GM19238 (cell line): ENCODE measurements around the gene AMBRA1.

Experiments
- DNase-seq: peaks from one replicate; pipeline ENCODE4 v3.0.0; 2011; ENCODE audit warnings: low spot score; ENCODE audit not compliant: insufficient read length

AMBRA1 gene

DNA sequence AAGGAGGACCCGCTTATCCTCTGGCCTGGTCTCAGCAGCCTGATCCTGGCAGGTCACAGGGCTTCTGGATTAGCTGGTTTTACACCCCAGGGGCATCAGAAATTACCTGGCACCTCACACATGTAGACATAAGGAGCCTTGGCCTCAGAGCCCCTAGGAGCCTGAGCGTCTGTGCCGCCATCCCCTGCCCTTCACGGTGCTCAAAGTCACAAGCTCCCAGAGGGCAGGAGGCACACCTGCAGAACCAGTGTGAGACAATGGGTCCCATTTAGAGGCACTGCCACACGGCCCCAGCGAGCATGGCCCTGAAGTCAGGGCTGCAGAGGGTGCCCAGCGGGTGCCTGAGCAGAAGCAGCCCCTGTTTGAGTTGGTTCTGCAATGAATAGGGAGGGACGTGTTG lies 242.7 kb downstream of the AMBRA1 start:
- DNase-seq: no peak

GRCh38 chr11:46350695-46351094 lies 243.1 kb downstream of the AMBRA1 start:
- DNase-seq: no peak

GRCh38 chr11:46348566-46349401 lies 245.0 kb downstream of the AMBRA1 start:
- DNase-seq: no peak

DNA sequence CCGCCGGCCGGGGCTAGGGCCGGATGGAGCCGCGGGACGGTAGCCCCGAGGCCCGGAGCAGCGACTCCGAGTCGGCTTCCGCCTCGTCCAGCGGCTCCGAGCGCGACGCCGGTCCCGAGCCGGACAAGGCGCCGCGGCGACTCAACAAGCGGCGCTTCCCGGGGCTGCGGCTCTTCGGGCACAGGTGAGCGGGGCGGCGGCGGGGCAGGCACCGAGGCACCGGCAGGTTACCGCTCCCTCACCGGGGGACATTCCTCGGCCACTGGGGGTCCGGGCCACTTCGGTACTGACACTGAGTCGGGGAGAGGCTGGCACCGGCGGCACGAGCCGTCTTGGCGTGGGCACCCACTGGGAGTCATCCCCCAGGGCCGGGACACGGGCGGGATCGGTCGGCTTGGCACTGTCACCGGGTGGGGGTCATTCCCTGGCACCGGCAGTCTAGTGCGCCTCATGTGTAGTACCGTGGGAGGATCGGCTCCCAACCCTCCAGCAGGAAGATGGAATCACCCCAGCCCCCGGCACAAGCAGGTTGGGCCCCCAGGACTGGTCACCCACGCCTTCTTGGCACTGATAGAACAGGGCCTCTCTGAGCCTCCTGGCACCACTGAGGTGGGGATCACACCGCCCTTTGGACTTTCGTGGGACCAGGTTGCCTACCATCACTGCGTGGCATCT lies 246.0 kb downstream of the AMBRA1 start:
- DNase-seq: no peak

DNA sequence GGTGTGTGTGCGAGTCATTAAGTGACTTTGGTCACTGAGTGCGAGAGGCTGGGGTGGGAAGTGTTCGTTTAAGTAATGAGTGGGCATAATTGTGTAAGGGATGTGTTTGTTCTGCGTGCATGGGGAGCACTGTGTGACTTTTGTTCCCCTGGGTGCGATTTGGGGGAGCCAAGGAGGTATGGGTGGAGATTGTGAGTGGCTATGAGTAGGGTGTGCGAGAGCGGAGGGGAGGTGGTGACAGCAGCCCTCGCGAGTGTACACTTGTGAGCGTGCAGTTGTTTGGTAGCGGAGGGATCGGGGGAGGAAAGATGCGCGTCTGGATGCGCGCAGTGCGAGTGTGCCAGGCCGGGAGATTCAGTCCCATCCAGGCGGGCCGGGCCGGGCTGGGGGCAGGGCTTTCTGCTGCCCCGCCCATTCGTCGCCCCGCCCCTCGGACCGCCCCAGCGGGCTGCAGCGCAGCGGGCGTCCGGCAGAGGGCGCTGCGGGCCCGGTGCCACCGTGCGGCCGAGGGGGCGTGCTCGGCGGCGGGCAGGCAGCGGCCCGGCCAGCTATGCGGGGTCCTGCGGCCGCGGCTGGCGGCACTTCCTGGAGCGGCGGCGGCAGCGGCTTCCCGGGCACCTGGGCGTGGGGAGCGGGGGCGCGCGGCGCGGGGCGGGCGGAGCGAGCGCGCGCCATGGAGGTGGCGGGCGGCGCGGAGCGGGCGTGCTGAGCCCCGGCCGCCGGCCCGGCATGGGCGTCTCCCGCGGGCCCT lies 246.8 kb downstream of the AMBRA1 start, which contains the start of gene DGKZ:
Gene DGKZ, plus strand, starts transcription at position 578 of the 751 bp plus-strand sequence. CDS start 197 bp downstream, outside the sequence.
- peak; percentile 93 for DNase-seq
